K562 (cell line): Measurements from ENCODE around the gene FLII. TPM values are rescaled to one million over a fixed set of nuclear protein-coding genes. Genes with fewer than 3 reads are reported as not detected.

Experiments used
- CHD2 ChIP-seq: IDR thresholded peaks from 2 replicates; pipeline ENCODE4 v1.6.1; 2011; ENCODE audit warnings: low read depth, low read length
- CREB3L1 ChIP-seq: fragments of 450-650 bp; IDR thresholded peaks from 2 replicates; pipeline ENCODE4 v1.6.1; 2014; ENCODE audit warnings: low read depth, mild to moderate bottlenecking, moderate library complexity, borderline replicate concordance
- DNMT1 ChIP-seq: fragments of 450-650 bp; IDR thresholded peaks from 2 replicates; pipeline ENCODE4 v1.6.1; 2016; ENCODE audit warnings: antibody characterized with exemption, mild to moderate bottlenecking
- E2F4 ChIP-seq: sonication (generic); formaldehyde crosslinking; IDR thresholded peaks from 2 replicates; pipeline ENCODE4 v1.8.0; 2022; ENCODE audit warnings: mild to moderate bottlenecking, low read depth, missing genetic modification reagents
- EP300 ChIP-seq: IDR thresholded peaks from 2 replicates; pipeline ENCODE4 v1.6.1; 2012; ENCODE audit warnings: low read length, improper control_type of control experiment
- GABPA ChIP-seq: fragments of 200-800 bp; sonication (Bioruptor generic); conservative IDR thresholded peaks from 2 replicates; pipeline ENCODE4 v1.6.1; 2016; ENCODE audit warnings: low read depth, missing genetic modification characterization, missing compliant biosample characterization
- GABPB2 ChIP-seq: fragments of 250-450 bp; sonication (Bioruptor Pico); conservative IDR thresholded peaks from 2 replicates; pipeline ENCODE4 v1.5.1; 2021; ENCODE audit warnings: mild to moderate bottlenecking
- HOXB6 ChIP-seq: fragments of 250-450 bp; sonication (Bioruptor Pico); IDR thresholded peaks from 2 replicates; pipeline ENCODE4 v1.5.1; 2022; ENCODE audit warnings: mild to moderate bottlenecking, borderline replicate concordance
- KDM1A ChIP-seq, 2 experiments: fragments of 450-650 bp; IDR thresholded peaks; 2 replicates each; pipeline ENCODE4 v1.6.1; 2016; ENCODE audit warnings: mild to moderate bottlenecking in 2 of 2
- NELFE ChIP-seq: IDR thresholded peaks from 2 replicates; pipeline ENCODE4 v1.6.1; 2011; ENCODE audit warnings: mild to moderate bottlenecking; ENCODE audit not compliant: insufficient read depth, insufficient read length
- NFYB ChIP-seq: IDR thresholded peaks from 2 replicates; pipeline ENCODE4 v1.6.1; 2011; ENCODE audit warnings: mild to moderate bottlenecking, moderate library complexity; ENCODE audit not compliant: insufficient read length; ENCODE audit errors: extremely low read depth
- POLR2AphosphoS2 ChIP-seq: IDR thresholded peaks from 2 replicates; pipeline ENCODE4 v1.6.1; 2012; ENCODE audit warnings: low read length, improper control_type of control experiment
- RUNX1 ChIP-seq: sonication (generic); IDR thresholded peaks from 2 replicates; pipeline ENCODE4 v1.6.1; 2016; ENCODE audit warnings: antibody characterized with exemption, low read depth
- SAFB ChIP-seq: fragments of 200-400 bp; formaldehyde crosslinking; IDR thresholded peaks from 2 replicates; pipeline ENCODE4 v1.6.1; 2017; ENCODE audit warnings: low read depth, low read length, borderline replicate concordance
- TEAD1 ChIP-seq, 2 experiments: fragments of 450-650 bp in 1 of 2; sonication (generic) in 1 of 2; formaldehyde crosslinking; IDR thresholded peaks; 2 replicates each; pipeline versions ENCODE4 v1.4.0 to v1.8.0; 2020 to 2022; ENCODE audit warnings: mild to moderate bottlenecking in 2 of 2, missing genetic modification reagents in 1 of 2
- TEAD2 ChIP-seq: fragments of 450-650 bp; IDR thresholded peaks from 2 replicates; pipeline ENCODE4 v1.6.1; 2016; ENCODE audit warnings: missing genetic modification characterization, control low read depth, missing compliant biosample characterization
- TFE3 ChIP-seq: fragments of 450-650 bp; formaldehyde crosslinking; IDR thresholded peaks from 2 replicates; pipeline ENCODE4 v1.4.0; 2020; ENCODE audit warnings: mild to moderate bottlenecking, mixed read lengths
- XRCC3 ChIP-seq: fragments of 450-650 bp; IDR thresholded peaks from 2 replicates; pipeline ENCODE4 v1.6.1; 2017; ENCODE audit warnings: mild to moderate bottlenecking, moderate library complexity
- YBX1 ChIP-seq: fragments of 450-650 bp; IDR thresholded peaks from 2 replicates; pipeline ENCODE4 v1.7.1; 2016; ENCODE audit warnings: mild to moderate bottlenecking
- ZHX1 ChIP-seq: fragments of 150-350 bp; conservative IDR thresholded peaks from 2 replicates; pipeline ENCODE4 v1.6.1; 2014; ENCODE audit warnings: low read length
- ZNF280A ChIP-seq: fragments of 450-650 bp; IDR thresholded peaks from 2 replicates; pipeline ENCODE4 v1.6.1; 2018; ENCODE audit warnings: mild to moderate bottlenecking, low read depth; ENCODE audit not compliant: partially characterized antibody
- ZNF764 ChIP-seq: fragments of 250-450 bp; sonication (Bioruptor Pico); IDR thresholded peaks from 2 replicates; pipeline ENCODE4 v1.4.0; 2020; ENCODE audit warnings: low read depth, mild to moderate bottlenecking, moderate library complexity
- polyA plus RNA-seq, 8 experiments: library from polyadenylated mRNA; depleted of rRNA in 4 of 8; stranded (reverse) in 5 of 8; unstranded in 3 of 8; fragments of >200 nt; fragmentation: Nextera tagmentation in 2 of 8; fragmentation: Illumina TruSeq in 1 of 8; extraction: Ambion mirVana in 2 of 8; extraction: Trizol in 1 of 8; gene quantifications; 2 replicates each; pipeline versions ENCODE4 v1.2.1 to v1.2.3, GENCODE V29; 2011 to 2014; ENCODE audit warnings: inconsistent platforms in 1 of 8, missing spikeins in 1 of 8
- total RNA-seq, 7 experiments: library from RNA; depleted of rRNA in 6 of 7; stranded (reverse); fragments of >200 nt in 6 of 7; fragmentation: Illumina TruSeq in 2 of 7; extraction: Trizol in 2 of 7; gene quantifications; 2 replicates each; pipeline versions ENCODE4 v1.2.1 to v1.2.3, GENCODE V29; 2011 to 2021; ENCODE audit warnings: low replicate concordance in 1 of 7

The FLII gene
- total and polyA plus RNA-seq, 9 of the 15 experiments (the other 6 are each of a cell fraction or from before 2014, with no cell fraction given) = 11.7 to 126 (median 82.5) TPM

- no peak for TF ChIP-seq ZHX1
- no peak for TF ChIP-seq RUNX1
- TF ChIP-seq TFE3 (CRISPR knock-in tag) = no peak
- TF ChIP-seq ZNF764 (CRISPR knock-in tag) = no peak
- peak; percentile 49 for TF ChIP-seq GABPA (tag)
- TF ChIP-seq NFYB = peak; percentile 47
- no peak for TF ChIP-seq TEAD2 (tag)
- no peak for TF ChIP-seq E2F4 (CRISPR knock-in tag)
- no peak for TF ChIP-seq NELFE
- peak; percentile 63; the same call in 1 of the 2 replicates for TF ChIP-seq CREB3L1
- TF ChIP-seq XRCC3 = no peak
- no peak for TF ChIP-seq HOXB6 (CRISPR knock-in tag)
- TF ChIP-seq TEAD1 (CRISPR knock-in tag; IDR thresholded peaks at IDR 0.05) = no peak
- no peak for TF ChIP-seq DNMT1
- TF ChIP-seq YBX1 = no peak
- TF ChIP-seq ZNF280A = no peak
- TF ChIP-seq SAFB = no peak
- no peak for TF ChIP-seq EP300
- 0 out of 2 replicates have a peak, but pooled peaks have one; percentile 26 for TF ChIP-seq CHD2
- no peak for TF ChIP-seq GABPB2
- no peak for TF ChIP-seq KDM1A (IDR thresholded peaks at IDR 0.05)
- TF ChIP-seq POLR2AphosphoS2 = no peak
Observed at GRCh38 chr17:18225121-18225641, 33.4 kb downstream of the FLII start, which contains the start of gene LLGL1 (continued).
